ENCODE data around the gene P2RY10.

The P2RY10 gene

GRCh38 chrX:78964598-78964997 is 19.4 kb downstream of the P2RY10 start:
- TF ChIP-seq REST (IDR thresholded peaks at IDR 0.05; ENCODE audit: insufficient read depth in 1 of 2, low read depth in 2 of 2, low read length in 2 of 2), result no peak
- no peak for TF ChIP-seq TAF1 (IDR thresholded peaks at IDR 0.05; ENCODE audit: borderline replicate concordance, insufficient read depth, low read length)
- no peak for TF ChIP-seq POLR2AphosphoS5 (IDR thresholded peaks at IDR 0.05; ENCODE audit: low read depth, low read length)
- no peak for TF ChIP-seq SIN3A (IDR thresholded peaks at IDR 0.05; ENCODE audit: borderline replicate concordance, insufficient read depth, low read length)
- TF ChIP-seq FOXP2 (optimal IDR thresholded peaks at IDR 0.05; ENCODE audit: borderline replicate concordance, extremely low read depth, extremely low read length, insufficient read depth), result no peak

GRCh38 chrX:78979789-78980464 is 34.7 kb downstream of the P2RY10 start:
- TF ChIP-seq REST (IDR thresholded peaks at IDR 0.05; ENCODE audit: insufficient read depth in 1 of 2, low read depth in 2 of 2, low read length in 2 of 2), result no peak
- TF ChIP-seq POLR2AphosphoS5 (IDR thresholded peaks at IDR 0.05; ENCODE audit: low read depth, low read length), result no peak
- TF ChIP-seq TAF1 (IDR thresholded peaks at IDR 0.05; ENCODE audit: borderline replicate concordance, insufficient read depth, low read length), result no peak
- no peak for TF ChIP-seq FOXP2 (optimal IDR thresholded peaks at IDR 0.05; ENCODE audit: borderline replicate concordance, extremely low read depth, extremely low read length, insufficient read depth)
- TF ChIP-seq SIN3A (IDR thresholded peaks at IDR 0.05; ENCODE audit: borderline replicate concordance, insufficient read depth, low read length), result no peak

GRCh38 chrX:78989349-78989748 is 44.2 kb downstream of the P2RY10 start:
- TF ChIP-seq POLR2AphosphoS5 (IDR thresholded peaks at IDR 0.05; ENCODE audit: low read depth, low read length) (no peak), SIN3A (IDR thresholded peaks at IDR 0.05; ENCODE audit: borderline replicate concordance, insufficient read depth, low read length) (no peak), REST (IDR thresholded peaks at IDR 0.05; ENCODE audit: insufficient read depth in 1 of 2, low read depth in 2 of 2, low read length in 2 of 2) (no peak), FOXP2 (optimal IDR thresholded peaks at IDR 0.05; ENCODE audit: borderline replicate concordance, extremely low read depth, extremely low read length, insufficient read depth) (no peak), TAF1 (IDR thresholded peaks at IDR 0.05; ENCODE audit: borderline replicate concordance, insufficient read depth, low read length) (no peak)

GRCh38 chrX:78997870-78998558 is 52.8 kb downstream of the P2RY10 start:
- TF ChIP-seq REST (IDR thresholded peaks at IDR 0.05; ENCODE audit: insufficient read depth in 1 of 2, low read depth in 2 of 2, low read length in 2 of 2) (no peak), SIN3A (IDR thresholded peaks at IDR 0.05; ENCODE audit: borderline replicate concordance, insufficient read depth, low read length) (no peak), TAF1 (IDR thresholded peaks at IDR 0.05; ENCODE audit: borderline replicate concordance, insufficient read depth, low read length) (no peak)

Measured in PFSK-1 (cell line).